Mesenchymal stem cell (in vitro differentiated cells and primary cell): Measurements from ENCODE around the gene SPG11.

ENCODE experiments used
- DNase-seq: peaks from one replicate; pipeline ENCODE4 v3.0.0-alpha.2; 2013
- H2AFZ ChIP-seq: one replicate; pipeline ENCODE4 v1.6.1; 2013; ENCODE audit warnings: low read depth, mild to moderate bottlenecking, control low read depth, inconsistent platforms, low read length, moderate library complexity
- H2AK5ac ChIP-seq: 2 replicates; pipeline ENCODE4 v1.6.1; 2013; ENCODE audit warnings: low read length, moderate library complexity, mild to moderate bottlenecking, inconsistent platforms; ENCODE audit not compliant: severe bottlenecking
- H2BK120ac ChIP-seq: one replicate; pipeline ENCODE4 v1.6.1; 2013; ENCODE audit warnings: low read depth, mild to moderate bottlenecking, inconsistent platforms, low read length, moderate library complexity
- H2BK12ac ChIP-seq, 2 experiments: one replicate each; pipeline ENCODE4 v1.6.1; 2013; ENCODE audit warnings: inconsistent platforms in 2 of 2, low read length in 2 of 2, mild to moderate bottlenecking in 2 of 2, moderate library complexity in 2 of 2, control low read depth in 1 of 2
- H2BK15ac ChIP-seq: one replicate; pipeline ENCODE4 v1.6.1; 2013; ENCODE audit warnings: mild to moderate bottlenecking, low read depth, inconsistent platforms; ENCODE audit not compliant: poor library complexity, severe bottlenecking
- H2BK5ac ChIP-seq: 2 replicates; pipeline ENCODE4 v1.6.1; 2013; ENCODE audit warnings: low read depth, mild to moderate bottlenecking, low read length, control low read depth, inconsistent platforms; ENCODE audit not compliant: poor library complexity, severe bottlenecking
- H3K14ac ChIP-seq, 2 experiments: one replicate each; pipeline ENCODE4 v1.6.1; 2013; ENCODE audit warnings: inconsistent platforms in 2 of 2, low read length in 2 of 2, control low read depth in 1 of 2, mild to moderate bottlenecking in 1 of 2, moderate library complexity in 1 of 2
- H3K18ac ChIP-seq, 2 experiments: one replicate each; pipeline ENCODE4 v1.6.1; 2013; ENCODE audit warnings: inconsistent platforms in 2 of 2, low read length in 2 of 2, control low read depth in 1 of 2, low read depth in 1 of 2, mild to moderate bottlenecking in 1 of 2
- H3K23ac ChIP-seq, 2 experiments: one replicate each; pipeline ENCODE4 v1.6.1; 2013; ENCODE audit warnings: inconsistent platforms in 2 of 2, low read length in 2 of 2, mild to moderate bottlenecking in 2 of 2, moderate library complexity in 2 of 2, control low read depth in 1 of 2
- H3K27ac ChIP-seq: 2 replicates; pipeline ENCODE4 v1.5.1; 2013; ENCODE audit warnings: mild to moderate bottlenecking, moderate library complexity, low read length, control low read depth, inconsistent platforms; ENCODE audit not compliant: poor library complexity, severe bottlenecking
- H3K27me3 ChIP-seq, 2 experiments: 2 replicates each; pipeline versions ENCODE4 v1.6.1 to v1.7.0; 2013; ENCODE audit warnings: low read length in 2 of 2, mild to moderate bottlenecking in 2 of 2, moderate library complexity in 2 of 2, control low read depth in 1 of 2, inconsistent platforms in 1 of 2; ENCODE audit not compliant: control insufficient read depth in 1 of 2, insufficient read depth in 1 of 2
- H3K36me3 ChIP-seq, 2 experiments: 2 replicates each; pipeline versions ENCODE4 v1.6.1 to v1.7.0; 2013; ENCODE audit warnings: low read length in 2 of 2, control low read depth in 1 of 2, inconsistent platforms in 1 of 2, low read depth in 1 of 2, mild to moderate bottlenecking in 1 of 2; ENCODE audit not compliant: insufficient read depth in 2 of 2, control insufficient read depth in 1 of 2
- H3K4ac ChIP-seq, 2 experiments: one replicate each; pipeline ENCODE4 v1.6.1; 2013; ENCODE audit warnings: inconsistent platforms in 2 of 2, low read length in 2 of 2, mild to moderate bottlenecking in 2 of 2, moderate library complexity in 2 of 2, control low read depth in 1 of 2, low read depth in 1 of 2
- H3K4me1 ChIP-seq: 2 replicates; pipeline ENCODE4 v1.6.1; 2013; ENCODE audit warnings: low read depth, low read length, control low read depth; ENCODE audit not compliant: control insufficient read depth, insufficient read depth
- H3K4me2 ChIP-seq: 2 replicates; pipeline ENCODE4 v1.6.1; 2013; ENCODE audit warnings: low read length, mild to moderate bottlenecking, inconsistent platforms; ENCODE audit not compliant: poor library complexity, severe bottlenecking
- H3K4me3 ChIP-seq, 2 experiments: 2 replicates each; pipeline versions ENCODE4 v1.5.1 to v1.7.0; 2013; ENCODE audit warnings: low read length in 2 of 2, mild to moderate bottlenecking in 2 of 2, control low read depth in 1 of 2, low read depth in 1 of 2; ENCODE audit not compliant: insufficient read depth in 1 of 2
- H3K79me1 ChIP-seq: replicated peaks from 2 replicates; pipeline ENCODE4 v1.6.1; 2013; ENCODE audit warnings: mild to moderate bottlenecking, control low read depth, low read length, inconsistent platforms; ENCODE audit not compliant: poor library complexity, severe bottlenecking
- H3K9ac ChIP-seq: 2 replicates; pipeline ENCODE4 v1.7.0; 2013; ENCODE audit warnings: mild to moderate bottlenecking, low read length, moderate library complexity
- H3K9me3 ChIP-seq: 2 replicates; pipeline ENCODE4 v1.7.0; 2013; ENCODE audit warnings: mild to moderate bottlenecking, low read length; ENCODE audit not compliant: control insufficient read depth
- H4K8ac ChIP-seq: one replicate; pipeline ENCODE4 v1.6.1; 2013; ENCODE audit warnings: inconsistent platforms, mild to moderate bottlenecking, low read length, moderate library complexity
- H4K91ac ChIP-seq: one replicate; pipeline ENCODE4 v1.6.1; 2013; ENCODE audit warnings: mild to moderate bottlenecking, low read length, inconsistent platforms
- WGBS: methylation state at CpG from one replicate; pipeline ENCODE4 v1.1.7; 2013; ENCODE audit warnings: mixed read lengths; 5-methylcytosine and 5-hydroxymethylcytosine counted together

SPG11 gene

GRCh38 chr15:44697014-44697413, 33.6 kb upstream of the SPG11 start:
- Histone ChIP-seq H2AFZ (no peak overlapping the region), H3K23ac (no peak overlapping the region), H3K4me3 (no peak overlapping the region)

GRCh38 chr15:44695294-44695693, 31.8 kb upstream of the SPG11 start:
- H3K4me2 ChIP-seq, result no peak overlapping the region
- no peak overlapping the region for H2BK5ac ChIP-seq
- H3K36me3 ChIP-seq, result no peaks in the 10 kb centered on the region
- no peak for DNase-seq
- no peak overlapping the region for H2BK120ac ChIP-seq
- no peak overlapping the region for H3K14ac ChIP-seq
- no peak overlapping the region for H3K4me3 ChIP-seq
- H3K23ac ChIP-seq, result no peak overlapping the region
- H3K27me3 ChIP-seq, result peaks cover 0 to 26% of the 10 kb centered on the region in 2 experiments
- no peak overlapping the region for H4K91ac ChIP-seq
- no peak overlapping the region for H2AK5ac ChIP-seq
- H3K79me1 ChIP-seq, result no peaks in the 10 kb centered on the region
- H3K9ac ChIP-seq, result no peak overlapping the region
- no peak overlapping the region for H3K4ac ChIP-seq
- no peak overlapping the region for H2BK15ac ChIP-seq
- 97% methylated on average over 3 of the region's 3 CpGs for WGBS
- H3K4me1 ChIP-seq, result no peaks in the 10 kb centered on the region
- no peak overlapping the region for H3K27ac ChIP-seq
- no peaks in the 10 kb centered on the region for H3K9me3 ChIP-seq
- H3K18ac ChIP-seq, result no peak overlapping the region
- no peak overlapping the region for H2AFZ ChIP-seq
- no peak overlapping the region for H2BK12ac ChIP-seq
- no peak overlapping the region for H4K8ac ChIP-seq

More at GRCh38 chr15:44697014-44697413, 33.6 kb upstream of the SPG11 start:
- H3K27me3 ChIP-seq, result peaks cover 0 to 26% of the 10 kb centered on the region in 2 experiments
- H3K14ac ChIP-seq, result no peak overlapping the region
- no peaks in the 10 kb centered on the region for H3K79me1 ChIP-seq
- no peak overlapping the region for H3K4ac ChIP-seq
- H3K9me3 ChIP-seq, result no peaks in the 10 kb centered on the region
- no peaks in the 10 kb centered on the region for H3K36me3 ChIP-seq
- H3K4me2 ChIP-seq, result no peak overlapping the region
- H3K9ac ChIP-seq, result no peak overlapping the region
- H2BK12ac ChIP-seq, result no peak overlapping the region
- no peak for DNase-seq
- no peak overlapping the region for H4K8ac ChIP-seq
- no peak overlapping the region for H2AK5ac ChIP-seq
- no peak overlapping the region for H2BK120ac ChIP-seq
- no peak overlapping the region for H3K27ac ChIP-seq
- no peak overlapping the region for H3K18ac ChIP-seq
- no peaks in the 10 kb centered on the region for H3K4me1 ChIP-seq
- H2BK5ac ChIP-seq, result no peak overlapping the region
- no peak overlapping the region for H2BK15ac ChIP-seq
- H4K91ac ChIP-seq, result no peak overlapping the region

- no peak overlapping the region for H3K9ac ChIP-seq
- H3K4me3 ChIP-seq, result no peak overlapping the region
- no peak overlapping the region for H2AFZ ChIP-seq
- no peak overlapping the region for H4K91ac ChIP-seq
- H3K27me3 ChIP-seq, result peaks cover 0 to 26% of the 10 kb centered on the region in 2 experiments
- no peaks in the 10 kb centered on the region for H3K36me3 ChIP-seq
- H2BK12ac ChIP-seq, result no peak overlapping the region
- DNase-seq, result no peak
- 87% methylated on average over 4 of the region's 4 CpGs for WGBS
- no peak overlapping the region for H3K4ac ChIP-seq
- H2AK5ac ChIP-seq, result no peak overlapping the region
- H3K23ac ChIP-seq, result no peak overlapping the region
- H4K8ac ChIP-seq, result no peak overlapping the region
- no peak overlapping the region for H2BK120ac ChIP-seq
- no peaks in the 10 kb centered on the region for H3K9me3 ChIP-seq
- no peak overlapping the region for H3K18ac ChIP-seq
- H2BK5ac ChIP-seq, result no peak overlapping the region
- H3K14ac ChIP-seq, result no peak overlapping the region
- no peak overlapping the region for H2BK15ac ChIP-seq
- H3K4me2 ChIP-seq, result no peak overlapping the region
- H3K79me1 ChIP-seq, result no peaks in the 10 kb centered on the region
- no peak overlapping the region for H3K27ac ChIP-seq
- H3K4me1 ChIP-seq, result no peaks in the 10 kb centered on the region
Observed at GRCh38 chr15:44694416-44694815, 31.0 kb upstream of the SPG11 start.

DNA sequence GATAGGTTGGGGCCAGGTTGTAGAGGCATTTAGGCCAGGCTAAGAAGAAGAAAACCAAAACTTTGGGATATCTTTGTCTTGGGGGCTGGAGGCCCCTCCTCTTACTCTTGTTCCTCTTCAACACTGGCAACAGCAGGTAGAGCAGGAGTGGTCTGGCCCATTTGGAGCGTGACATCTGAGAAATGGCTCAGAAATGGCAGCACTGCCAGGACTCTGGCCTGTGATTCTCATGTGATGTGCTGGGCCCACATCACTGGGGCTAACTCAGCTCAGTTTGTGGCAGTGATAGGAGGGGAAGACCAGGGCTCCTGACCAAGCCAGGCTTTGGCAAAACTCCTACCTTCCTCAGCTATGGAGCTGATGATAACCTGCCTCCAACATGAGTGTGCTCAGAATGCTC, 29.2 kb upstream of the SPG11 start:
- H2BK15ac ChIP-seq, result no peak overlapping the region
- H3K27me3 ChIP-seq, result peaks cover 0 to 25% of the 10 kb centered on the region in 2 experiments
- no peak for DNase-seq
- WGBS, result 100% methylated on average over 1 of the region's 1 CpG
- H3K18ac ChIP-seq, result no peak overlapping the region
- no peaks in the 10 kb centered on the region for H3K4me1 ChIP-seq
- H2AK5ac ChIP-seq, result no peak overlapping the region
- no peaks in the 10 kb centered on the region for H3K79me1 ChIP-seq
- no peak overlapping the region for H2BK12ac ChIP-seq
- H3K9me3 ChIP-seq, result no peaks in the 10 kb centered on the region
- no peak overlapping the region for H2BK5ac ChIP-seq
- no peak overlapping the region for H4K8ac ChIP-seq
- H3K4ac ChIP-seq, result no peak overlapping the region
- no peak overlapping the region for H3K9ac ChIP-seq
- H2BK120ac ChIP-seq, result no peak overlapping the region
- H4K91ac ChIP-seq, result no peak overlapping the region
- H3K4me3 ChIP-seq, result no peak overlapping the region
- H3K27ac ChIP-seq, result no peak overlapping the region
- H3K14ac ChIP-seq, result no peak overlapping the region
- no peak overlapping the region for H2AFZ ChIP-seq
- H3K4me2 ChIP-seq, result no peak overlapping the region
- no peaks in the 10 kb centered on the region for H3K36me3 ChIP-seq
- no peak overlapping the region for H3K23ac ChIP-seq
